Suprapubic skin (tissue), 4 donors: ENCODE data around the gene LEMD3. TPM values are rescaled to one million over a fixed set of nuclear protein-coding genes. Genes with fewer than 3 reads are reported as not detected.

Source experiments
- DNase-seq, 2 donors: peaks; one replicate each; pipeline ENCODE4 v3.0.0-alpha.2; 2019; ENCODE audit warnings: low spot score in 2 of 2
- H3K27ac ChIP-seq: fragments of 200-600 bp; sonication (generic); one replicate; pipeline ENCODE4 v1.5.1; 2019
- H3K27me3 ChIP-seq: fragments of 200-600 bp; sonication (generic); one replicate; pipeline ENCODE4 v1.5.1; 2019
- H3K36me3 ChIP-seq: fragments of 200-600 bp; sonication (generic); one replicate; pipeline ENCODE4 v1.5.1; 2019
- H3K4me1 ChIP-seq: fragments of 200-600 bp; sonication (generic); one replicate; pipeline ENCODE4 v1.5.1; 2019
- H3K4me3 ChIP-seq: fragments of 200-600 bp; sonication (generic); one replicate; pipeline ENCODE4 v1.5.1; 2019; ENCODE audit warnings: mild to moderate bottlenecking
- H3K9me3 ChIP-seq: fragments of 200-600 bp; sonication (generic); one replicate; pipeline ENCODE4 v1.5.1; 2019
- EP300 ChIP-seq: sonication (generic); formaldehyde crosslinking; IDR thresholded peaks from one replicate; pipeline ENCODE4 v1.6.1; 2017; ENCODE audit warnings: antibody characterized with exemption
- POLR2A ChIP-seq, 2 donors: fragments of 450-650 bp; IDR thresholded peaks; one replicate each; pipeline ENCODE4 v1.6.1; 2017; ENCODE audit warnings: antibody characterized with exemption in 2 of 2, mild to moderate bottlenecking in 2 of 2, moderate library complexity in 2 of 2
- POLR2AphosphoS5 ChIP-seq, 3 donors: sonication (generic); formaldehyde crosslinking; IDR thresholded peaks; one replicate each; pipeline ENCODE4 v1.6.1; 2017; ENCODE audit warnings: antibody characterized with exemption in 3 of 3
- WGBS: methylation state at CpG from one replicate; pipeline ENCODE4 v1.1.5; 2018; 5-methylcytosine and 5-hydroxymethylcytosine counted together
- total RNA-seq, 4 donors: library from RNA; depleted of rRNA; stranded (reverse); fragments of >200 nt; gene quantifications; one replicate each; pipeline ENCODE4 v1.1.0, GENCODE V29; 2016
- TF ChIP-seq, protein P1 (sequence below), 2 donors: fragments of 200-600 bp in 1 of 2; fragments of 450-650 bp in 1 of 2; sonication (generic) in 1 of 2; IDR thresholded peaks; one replicate each; pipeline ENCODE4 v1.5.1; 2016 to 2019; ENCODE audit warnings: antibody characterized with exemption in 2 of 2, mild to moderate bottlenecking in 1 of 2, moderate library complexity in 1 of 2

LEMD3 gene
- total RNA-seq, 4 donors from 2014 or later, result 24.8 to 44.6 (median 37.4) TPM

- Histone ChIP-seq H3K27ac (no peak overlapping the region), H3K27me3 (no peaks in the 10 kb centered on the region), H3K4me1 (no peaks in the 10 kb centered on the region), H3K9me3 (no peaks in the 10 kb centered on the region), H3K36me3 (no peaks in the 10 kb centered on the region), H3K4me3 (no peak overlapping the region)
- WGBS, result 89% methylated on average over 4 of the region's 4 CpGs
- DNase-seq, result no peak
- TF ChIP-seq, protein P1, sequence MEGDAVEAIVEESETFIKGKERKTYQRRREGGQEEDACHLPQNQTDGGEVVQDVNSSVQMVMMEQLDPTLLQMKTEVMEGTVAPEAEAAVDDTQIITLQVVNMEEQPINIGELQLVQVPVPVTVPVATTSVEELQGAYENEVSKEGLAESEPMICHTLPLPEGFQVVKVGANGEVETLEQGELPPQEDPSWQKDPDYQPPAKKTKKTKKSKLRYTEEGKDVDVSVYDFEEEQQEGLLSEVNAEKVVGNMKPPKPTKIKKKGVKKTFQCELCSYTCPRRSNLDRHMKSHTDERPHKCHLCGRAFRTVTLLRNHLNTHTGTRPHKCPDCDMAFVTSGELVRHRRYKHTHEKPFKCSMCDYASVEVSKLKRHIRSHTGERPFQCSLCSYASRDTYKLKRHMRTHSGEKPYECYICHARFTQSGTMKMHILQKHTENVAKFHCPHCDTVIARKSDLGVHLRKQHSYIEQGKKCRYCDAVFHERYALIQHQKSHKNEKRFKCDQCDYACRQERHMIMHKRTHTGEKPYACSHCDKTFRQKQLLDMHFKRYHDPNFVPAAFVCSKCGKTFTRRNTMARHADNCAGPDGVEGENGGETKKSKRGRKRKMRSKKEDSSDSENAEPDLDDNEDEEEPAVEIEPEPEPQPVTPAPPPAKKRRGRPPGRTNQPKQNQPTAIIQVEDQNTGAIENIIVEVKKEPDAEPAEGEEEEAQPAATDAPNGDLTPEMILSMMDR (IDR thresholded peaks at IDR 0.05), result no peak
- TF ChIP-seq POLR2A (IDR thresholded peaks at IDR 0.05) (no peak), POLR2AphosphoS5 (IDR thresholded peaks at IDR 0.05) (no peak), EP300 (no peak)
These were observed 94.4 kb downstream of the LEMD3 start for GRCh38 chr12:65263777-65264176.

- no peak overlapping the region for H3K27ac ChIP-seq
- H3K4me3 ChIP-seq, result no peak overlapping the region
- TF ChIP-seq POLR2A (IDR thresholded peaks at IDR 0.05), result no peak
- TF ChIP-seq, protein P1 (IDR thresholded peaks at IDR 0.05), result no peak
- TF ChIP-seq POLR2AphosphoS5 (IDR thresholded peaks at IDR 0.05), result no peak
- H3K4me1 ChIP-seq, result no peaks in the 10 kb centered on the region
- H3K27me3 ChIP-seq, result no peaks in the 10 kb centered on the region
- DNase-seq, result no peak
- H3K36me3 ChIP-seq, result no peaks in the 10 kb centered on the region
- H3K9me3 ChIP-seq, result no peaks in the 10 kb centered on the region
- WGBS, result 76% methylated on average over 3 of the region's 3 CpGs
These were observed 97.0 kb downstream of the LEMD3 start for GRCh38 chr12:65266408-65266807.

- DNase-seq, result no peak
- 53% methylated on average over 1 of the region's 1 CpG for WGBS
- H3K36me3 ChIP-seq, result no peaks in the 10 kb centered on the region
- TF ChIP-seq POLR2AphosphoS5 (IDR thresholded peaks at IDR 0.05) (no peak), POLR2A (IDR thresholded peaks at IDR 0.05) (no peak), EP300 (no peak)
- TF ChIP-seq, protein P1 (IDR thresholded peaks at IDR 0.05), result no peak
- no peaks in the 10 kb centered on the region for H3K27me3 ChIP-seq
- no peaks in the 10 kb centered on the region for H3K9me3 ChIP-seq
- H3K4me3 ChIP-seq, result no peak overlapping the region
- H3K27ac ChIP-seq, result no peak overlapping the region
- H3K4me1 ChIP-seq, result no peaks in the 10 kb centered on the region
These were observed 100.2 kb downstream of the LEMD3 start for GRCh38 chr12:65269603-65270002.

DNA sequence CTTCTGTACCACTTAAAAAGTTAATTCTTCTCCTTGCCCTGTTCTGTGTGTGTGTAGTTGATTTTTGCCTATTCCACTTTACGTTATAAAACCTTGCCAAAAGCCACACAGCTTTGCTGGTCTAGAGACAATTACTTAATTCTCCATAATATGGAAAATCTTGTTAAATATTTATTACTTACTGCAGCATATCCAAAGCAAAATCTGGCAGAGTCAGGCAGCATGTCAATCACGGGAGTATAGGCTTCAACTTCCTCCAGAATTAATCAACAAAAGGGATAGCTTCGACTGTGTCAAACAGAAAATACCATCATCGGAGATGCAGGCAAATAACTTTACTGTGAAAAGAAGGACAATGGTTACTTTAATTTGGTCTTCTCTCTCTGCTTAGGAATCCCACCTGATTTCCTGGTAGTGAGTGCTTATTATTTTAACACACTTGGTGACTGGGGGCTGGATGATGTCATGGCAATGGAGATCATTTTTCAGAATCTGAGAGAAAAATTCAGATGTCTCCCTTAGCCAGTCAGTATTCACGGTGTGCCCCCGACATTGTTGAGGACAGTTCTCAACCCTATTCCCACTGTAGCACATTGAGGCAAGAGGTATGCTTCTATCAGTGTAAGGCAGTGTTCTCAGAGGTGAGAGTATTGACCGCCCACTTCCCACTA lies 105.4 kb downstream of the LEMD3 start:
- Histone ChIP-seq H3K27me3 (peaks cover 10% of the 10 kb centered on the region), H3K4me1 (peaks cover 19% of the 10 kb centered on the region), H3K27ac (no peak overlapping the region), H3K9me3 (no peaks in the 10 kb centered on the region), H3K4me3 (no peak overlapping the region), H3K36me3 (no peaks in the 10 kb centered on the region)
- 81% methylated on average over 7 of the region's 7 CpGs for WGBS
- TF ChIP-seq, protein P1 (IDR thresholded peaks at IDR 0.05), result no peak
- TF ChIP-seq EP300, result no peak
- TF ChIP-seq POLR2AphosphoS5 (IDR thresholded peaks at IDR 0.05), result no peak
- TF ChIP-seq POLR2A (IDR thresholded peaks at IDR 0.05), result no peak
- DNase-seq, result no peak

DNA sequence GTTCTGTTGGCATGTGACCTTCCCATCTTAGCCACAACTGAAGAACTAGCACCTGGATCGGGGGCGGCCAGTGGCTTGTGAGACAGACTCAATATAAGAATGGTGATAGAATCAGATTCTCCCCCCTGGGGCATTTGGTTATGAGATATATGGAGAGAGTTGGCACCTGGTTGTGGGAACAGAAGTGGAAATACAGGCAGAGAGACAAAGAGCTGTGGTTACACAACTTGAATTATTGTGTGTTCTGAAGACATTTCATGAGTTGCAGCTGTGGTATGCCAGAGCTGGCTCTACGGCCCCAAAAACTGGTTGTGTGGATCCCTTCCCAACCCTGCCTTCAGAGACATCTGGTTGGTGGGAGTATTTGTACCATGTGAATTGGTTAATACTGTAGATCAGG lies 106.2 kb downstream of the LEMD3 start:
- H3K36me3 ChIP-seq, result no peaks in the 10 kb centered on the region
- TF ChIP-seq POLR2AphosphoS5 (IDR thresholded peaks at IDR 0.05) (no peak), POLR2A (IDR thresholded peaks at IDR 0.05) (no peak), EP300 (no peak)
- TF ChIP-seq, protein P1 (IDR thresholded peaks at IDR 0.05), result no peak
- no peak overlapping the region for H3K27ac ChIP-seq
- no peak for DNase-seq
- no peaks in the 10 kb centered on the region for H3K9me3 ChIP-seq
- 57% methylated on average over 3 of the region's 3 CpGs for WGBS
- H3K4me3 ChIP-seq, result no peak overlapping the region
- H3K4me1 ChIP-seq, result peaks cover 19% of the 10 kb centered on the region
- peaks cover 10% of the 10 kb centered on the region for H3K27me3 ChIP-seq
